Stimulated activated CD4-positive, alpha-beta T cell treated with anti-CD3 and anti-CD28 coated beads, TNF-alpha, amount 100 ng/mL, for 48 hours (primary cell): Measurements from ENCODE around the gene SIL1.

Source experiments
- DNase-seq, 3 donors: peaks; one replicate each; pipeline ENCODE4 v3.0.0-alpha.2; 2020; ENCODE audit warnings: low read depth in 3 of 3

The SIL1 gene

GRCh38 chr5:138980441-138980840, 217.7 kb downstream of the SIL1 start:
- DNase-seq = no peak

- no peak for DNase-seq
These were observed 218.4 kb downstream of the SIL1 start for GRCh38 chr5:138979684-138980280.

GRCh38 chr5:138978581-138978980, 219.6 kb downstream of the SIL1 start:
- DNase-seq = no peak

- no peak for DNase-seq
These were observed 220.1 kb downstream of the SIL1 start for GRCh38 chr5:138978080-138978479.

GRCh38 chr5:138975098-138975847, 222.9 kb downstream of the SIL1 start:
- no peak for DNase-seq

- DNase-seq = no peak
These were observed 223.7 kb downstream of the SIL1 start for GRCh38 chr5:138974227-138975063.

GRCh38 chr5:138972836-138973235, 225.3 kb downstream of the SIL1 start:
- no peak for DNase-seq

- no peak for DNase-seq
These were observed 225.9 kb downstream of the SIL1 start for GRCh38 chr5:138972230-138972629.

- DNase-seq = no peak
These were observed 228.7 kb downstream of the SIL1 start for GRCh38 chr5:138969323-138970002.

GRCh38 chr5:138968601-138969000, 229.6 kb downstream of the SIL1 start:
- DNase-seq = no peak

GRCh38 chr5:138967791-138968448, 230.2 kb downstream of the SIL1 start:
- no peak for DNase-seq

- no peak for DNase-seq
These were observed 231.8 kb downstream of the SIL1 start for GRCh38 chr5:138966236-138966985.

- no peak for DNase-seq
These were observed 232.5 kb downstream of the SIL1 start for GRCh38 chr5:138965626-138966025.

GRCh38 chr5:138964647-138965201, 233.4 kb downstream of the SIL1 start:
- no peak for DNase-seq

- DNase-seq = no peak
These were observed 234.3 kb downstream of the SIL1 start for GRCh38 chr5:138963763-138964371.

- DNase-seq = no peak
These were observed 235.4 kb downstream of the SIL1 start for GRCh38 chr5:138962614-138963370.

- DNase-seq = no peak
These were observed 236.4 kb downstream of the SIL1 start for GRCh38 chr5:138961729-138962128.

GRCh38 chr5:138961221-138961620, 236.9 kb downstream of the SIL1 start:
- no peak for DNase-seq

- no peak for DNase-seq
These were observed 237.9 kb downstream of the SIL1 start for GRCh38 chr5:138960145-138960692.
